Sigmoid colon (tissue), 7 donors: Measurements from ENCODE around the gene MGAT5. TPM values are rescaled to one million over a fixed set of nuclear protein-coding genes. Genes with fewer than 3 reads are reported as not detected.

Experiments used
- DNase-seq: peaks from one replicate; pipeline ENCODE4 v3.0.0-alpha.2; 2019
- H3K27ac ChIP-seq, 4 donors: fragments of 200-600 bp; sonication (generic); one replicate each; pipeline ENCODE4 v1.5.1; 2016 to 2019; ENCODE audit warnings: mild to moderate bottlenecking in 1 of 4
- H3K27me3 ChIP-seq, 3 donors: fragments of 200-600 bp; sonication (generic); one replicate each; pipeline ENCODE4 v1.5.1; 2019; ENCODE audit warnings: mild to moderate bottlenecking in 1 of 3
- H3K36me3 ChIP-seq, 4 donors: fragments of 200-600 bp; sonication (generic); one replicate each; pipeline ENCODE4 v1.5.1; 2016 to 2019
- H3K4me1 ChIP-seq, 4 donors: fragments of 200-600 bp; sonication (generic); one replicate each; pipeline ENCODE4 v1.5.1; 2017 to 2019
- H3K4me3 ChIP-seq, 4 donors: fragments of 200-600 bp; sonication (generic); one replicate each; pipeline ENCODE4 v1.5.1; 2017 to 2019; ENCODE audit warnings: mild to moderate bottlenecking in 2 of 4, moderate library complexity in 1 of 4
- H3K9me3 ChIP-seq, 4 donors: fragments of 200-600 bp in 3 of 4; sonication (generic) in 3 of 4; one replicate each; pipeline versions ENCODE4 v1.5.1 to v1.6.1; 2013 to 2019
- EP300 ChIP-seq, 4 donors: sonication (generic); formaldehyde crosslinking; IDR thresholded peaks; one replicate each; pipeline ENCODE4 v1.6.1; 2017; ENCODE audit warnings: antibody characterized with exemption in 4 of 4
- POLR2A ChIP-seq, 2 donors: fragments of 450-650 bp; IDR thresholded peaks; one replicate each; pipeline ENCODE4 v1.6.1; 2016; ENCODE audit warnings: antibody characterized with exemption in 2 of 2, mild to moderate bottlenecking in 2 of 2, moderate library complexity in 2 of 2
- POLR2AphosphoS5 ChIP-seq, 4 donors: sonication (generic); formaldehyde crosslinking; IDR thresholded peaks; one replicate each; pipeline ENCODE4 v1.6.1; 2017; ENCODE audit warnings: antibody characterized with exemption in 4 of 4
- WGBS, 2 donors: extraction: QIAGEN DNeasy Blood & Tissue Kit; methylation state at CpG; one replicate each; pipeline ENCODE4 v1.1.7; 2013; 5-methylcytosine and 5-hydroxymethylcytosine counted together
- intact Hi-C: fragments of 100-400 bp; cut with DNase I; formaldehyde crosslinking; loops from one replicate; pipeline ENCODE4 v1.15.1; 2023
- polyA plus RNA-seq, 3 donors: library from polyadenylated mRNA; stranded (reverse); fragments of 200-250 nt; gene quantifications; one replicate each; pipeline ENCODE4 v1.2.3, GENCODE V29; 2013
- total RNA-seq, 4 donors: library from RNA; depleted of rRNA; stranded (reverse); fragments of >200 nt; gene quantifications; one replicate each; pipeline ENCODE4 v1.1.0, GENCODE V29; 2016
- TF ChIP-seq, protein P1 (sequence below), 4 experiments: fragments of 450-650 bp in 3 of 4; fragments of 200-600 bp in 1 of 4; IDR thresholded peaks; one replicate each; pipeline ENCODE4 v1.5.1; 2016 to 2019; ENCODE audit warnings: antibody characterized with exemption in 4 of 4, mild to moderate bottlenecking in 3 of 4, moderate library complexity in 2 of 4
- donor health status: healthy with polysubstance abuse.
- donor health status: Bipolar disorder and iron deficiency.
- donor health status: healthy.

The MGAT5 gene
- total and polyA plus RNA-seq, 7 donors: 3.0 to 42.4 (median 30.3) TPM

DNA sequence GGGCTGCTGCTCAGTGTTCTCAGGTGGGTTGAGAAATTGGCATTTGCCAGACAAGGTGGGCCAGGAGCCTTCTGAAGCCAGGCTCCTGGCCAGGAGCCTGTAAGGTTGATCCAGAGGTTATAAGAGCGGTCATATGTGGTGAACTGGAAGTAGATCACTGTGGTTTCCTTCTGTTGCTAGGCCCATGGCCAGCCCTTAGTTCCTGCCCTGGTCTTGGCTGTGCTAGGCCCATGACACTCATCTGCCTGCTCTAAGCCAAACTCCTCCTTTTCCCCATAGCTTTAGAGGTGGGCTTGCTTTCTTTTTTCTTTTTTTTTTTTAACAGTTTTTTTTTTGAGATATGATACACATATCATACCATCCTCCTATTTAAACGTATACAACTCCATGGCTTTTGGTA, 5.0 kb upstream of the MGAT5 start:
- no peak for DNase-seq
- H3K27me3 ChIP-seq: no peaks in the 10 kb centered on the region
- intact Hi-C loops: no loop called here
- H3K4me3 ChIP-seq: no peak overlapping the region
- TF ChIP-seq POLR2AphosphoS5 (IDR thresholded peaks at IDR 0.05): no peak
- peaks cover 0 to 21% (median 7%) of the 10 kb centered on the region in 4 donors for H3K4me1 ChIP-seq
- H3K36me3 ChIP-seq: no peaks in the 10 kb centered on the region
- no peak overlapping the region for H3K27ac ChIP-seq
- 92 to 93% methylated on average over 2 of the region's 2 CpGs for WGBS, 2 donors
- no peaks in the 10 kb centered on the region for H3K9me3 ChIP-seq

- no peaks in the 10 kb centered on the region for H3K9me3 ChIP-seq
- intact Hi-C loops: no loop called here
- WGBS, 2 donors: 86 to 96% methylated on average over 2 of the region's 2 CpGs
- H3K27ac ChIP-seq: no peak overlapping the region
- TF ChIP-seq POLR2A (IDR thresholded peaks at IDR 0.05) (no peak), POLR2AphosphoS5 (IDR thresholded peaks at IDR 0.05) (no peak)
- TF ChIP-seq, protein P1, sequence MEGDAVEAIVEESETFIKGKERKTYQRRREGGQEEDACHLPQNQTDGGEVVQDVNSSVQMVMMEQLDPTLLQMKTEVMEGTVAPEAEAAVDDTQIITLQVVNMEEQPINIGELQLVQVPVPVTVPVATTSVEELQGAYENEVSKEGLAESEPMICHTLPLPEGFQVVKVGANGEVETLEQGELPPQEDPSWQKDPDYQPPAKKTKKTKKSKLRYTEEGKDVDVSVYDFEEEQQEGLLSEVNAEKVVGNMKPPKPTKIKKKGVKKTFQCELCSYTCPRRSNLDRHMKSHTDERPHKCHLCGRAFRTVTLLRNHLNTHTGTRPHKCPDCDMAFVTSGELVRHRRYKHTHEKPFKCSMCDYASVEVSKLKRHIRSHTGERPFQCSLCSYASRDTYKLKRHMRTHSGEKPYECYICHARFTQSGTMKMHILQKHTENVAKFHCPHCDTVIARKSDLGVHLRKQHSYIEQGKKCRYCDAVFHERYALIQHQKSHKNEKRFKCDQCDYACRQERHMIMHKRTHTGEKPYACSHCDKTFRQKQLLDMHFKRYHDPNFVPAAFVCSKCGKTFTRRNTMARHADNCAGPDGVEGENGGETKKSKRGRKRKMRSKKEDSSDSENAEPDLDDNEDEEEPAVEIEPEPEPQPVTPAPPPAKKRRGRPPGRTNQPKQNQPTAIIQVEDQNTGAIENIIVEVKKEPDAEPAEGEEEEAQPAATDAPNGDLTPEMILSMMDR (IDR thresholded peaks at IDR 0.05): no peak
- H3K4me1 ChIP-seq: peaks cover 0 to 19% (median 0%) of the 10 kb centered on the region in 4 donors
- H3K4me3 ChIP-seq: no peak overlapping the region
- H3K36me3 ChIP-seq: no peaks in the 10 kb centered on the region
- no peaks in the 10 kb centered on the region for H3K27me3 ChIP-seq
- no peak for DNase-seq
Observed at GRCh38 chr2:134249755-134250154, 4.1 kb upstream of the MGAT5 start.

DNA sequence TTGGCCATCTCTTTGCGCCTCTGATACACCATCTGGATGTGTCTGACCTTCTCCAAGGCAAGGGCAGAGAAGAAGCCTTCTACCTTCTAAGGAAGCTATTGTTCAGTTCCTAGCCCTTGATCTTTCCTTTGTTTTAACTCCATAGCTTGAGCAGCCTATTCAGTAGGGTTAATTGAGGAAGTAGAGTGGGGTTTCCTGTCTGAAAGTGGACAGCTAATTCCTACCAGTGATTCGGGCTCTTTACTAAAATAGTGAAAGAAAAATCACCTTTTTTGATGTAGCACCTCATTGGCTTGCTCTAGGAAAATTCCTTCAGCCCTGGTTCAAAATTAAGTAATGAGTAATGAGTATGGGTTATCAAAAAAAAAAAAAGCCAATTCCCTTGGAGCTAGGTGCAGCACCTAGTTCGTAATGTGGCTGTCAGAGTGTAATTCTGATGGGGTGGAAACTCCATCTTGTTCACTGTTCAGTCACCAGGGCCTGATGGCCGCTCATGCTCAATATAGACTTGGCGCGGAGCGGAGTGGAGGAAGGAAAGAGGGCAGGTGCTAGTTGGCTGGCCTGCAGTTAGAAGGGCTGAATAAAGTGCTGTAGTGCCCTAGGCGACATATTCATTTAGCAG, 2.9 kb upstream of the MGAT5 start:
- Histone ChIP-seq H3K9me3 (no peaks in the 10 kb centered on the region), H3K27me3 (no peaks in the 10 kb centered on the region), H3K27ac (no peak overlapping the region), H3K4me3 (no peak overlapping the region), H3K4me1 (peaks cover 0 to 10% (median 0%) of the 10 kb centered on the region in 4 donors), H3K36me3 (no peaks in the 10 kb centered on the region)
- TF ChIP-seq EP300 (IDR thresholded peaks at IDR 0.05): no peak
- TF ChIP-seq POLR2A (IDR thresholded peaks at IDR 0.05): no peak
- no peak for TF ChIP-seq POLR2AphosphoS5 (IDR thresholded peaks at IDR 0.05)
- TF ChIP-seq, protein P1 (IDR thresholded peaks at IDR 0.05): no peak
- WGBS, 2 donors: 81 to 85% methylated on average over 8 of the region's 8 CpGs
- intact Hi-C loops: no loop called here
- DNase-seq: no peak

- intact Hi-C loops: no loop called here
- 59 to 86% methylated on average over 4 of the region's 4 CpGs for WGBS, 2 donors
- H3K36me3 ChIP-seq: no peaks in the 10 kb centered on the region
Observed at GRCh38 chr2:134252092-134252750, 1.7 kb upstream of the MGAT5 start.

GRCh38 chr2:134253117-134253704, 661 bp upstream of the MGAT5 start:
- TF ChIP-seq, protein P1 (IDR thresholded peaks at IDR 0.05): no peak
- Histone ChIP-seq H3K36me3 (no peaks in the 10 kb centered on the region), H3K9me3 (no peaks in the 10 kb centered on the region), H3K4me1 (peaks cover 0 to 5% (median 0%) of the 10 kb centered on the region in 4 donors), H3K27me3 (no peaks in the 10 kb centered on the region), H3K4me3 (no peak overlapping the region), H3K27ac (no peak overlapping the region)
- WGBS, 2 donors: 96 to 97% methylated on average over 4 of the region's 4 CpGs
- intact Hi-C loops: no loop called here
- DNase-seq: no peak

More at GRCh38 chr2:134252092-134252750, 1.7 kb upstream of the MGAT5 start:
- no peak overlapping the region for H3K27ac ChIP-seq
- H3K9me3 ChIP-seq: no peaks in the 10 kb centered on the region
- no peak for DNase-seq
- H3K4me3 ChIP-seq: no peak overlapping the region
- TF ChIP-seq, protein P1 (IDR thresholded peaks at IDR 0.05): no peak
- no peak for TF ChIP-seq POLR2AphosphoS5 (IDR thresholded peaks at IDR 0.05)
- TF ChIP-seq POLR2A (IDR thresholded peaks at IDR 0.05): no peak
- TF ChIP-seq EP300 (IDR thresholded peaks at IDR 0.05): no peak
- peaks cover 0 to 5% (median 0%) of the 10 kb centered on the region in 4 donors for H3K4me1 ChIP-seq
- no peaks in the 10 kb centered on the region for H3K27me3 ChIP-seq
